HG03469 (cell line): Measurements from ENCODE around the gene PARVA.

Experiments
- ATAC-seq: cut with Tn5 transposase; IDR thresholded peaks from one replicate; pipeline ENCODE4 v1.9.1; 2021; ENCODE audit warnings: mild to moderate bottlenecking, moderate library complexity, moderate number of reproducible peaks; ENCODE audit not compliant: unreplicated experiment

The PARVA gene

GRCh38 chr11:12403122-12403996, 26.0 kb downstream of the PARVA start:
- no peak for ATAC-seq

GRCh38 chr11:12403997-12404350, 26.6 kb downstream of the PARVA start:
- ATAC-seq = no peak

DNA sequence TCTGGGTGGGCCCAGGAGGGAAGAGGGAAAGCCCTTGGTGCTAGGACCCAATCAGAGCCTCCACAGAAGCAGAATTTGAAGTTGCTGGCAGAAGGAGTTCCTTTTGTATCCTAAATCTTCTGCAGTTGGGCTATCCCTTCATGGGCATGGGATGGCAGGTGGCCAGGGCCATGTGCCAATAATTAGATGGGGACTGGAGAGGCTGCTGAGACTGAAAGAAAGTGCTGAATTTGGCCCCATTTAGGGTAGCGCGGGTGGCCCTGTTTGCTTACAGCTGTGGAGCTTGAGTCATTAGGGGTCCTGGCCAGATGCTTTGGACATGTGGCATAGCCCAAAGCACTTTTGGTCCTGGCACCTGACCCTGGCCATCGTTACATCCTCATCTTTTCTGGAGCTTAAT, 27.1 kb downstream of the PARVA start:
- ATAC-seq = no peak

GRCh38 chr11:12408156-12408770, 30.9 kb downstream of the PARVA start:
- ATAC-seq = no peak

- no peak for ATAC-seq
Observed at GRCh38 chr11:12409621-12410005, 32.2 kb downstream of the PARVA start.

GRCh38 chr11:12410006-12410728, 32.8 kb downstream of the PARVA start:
- no peak for ATAC-seq

DNA sequence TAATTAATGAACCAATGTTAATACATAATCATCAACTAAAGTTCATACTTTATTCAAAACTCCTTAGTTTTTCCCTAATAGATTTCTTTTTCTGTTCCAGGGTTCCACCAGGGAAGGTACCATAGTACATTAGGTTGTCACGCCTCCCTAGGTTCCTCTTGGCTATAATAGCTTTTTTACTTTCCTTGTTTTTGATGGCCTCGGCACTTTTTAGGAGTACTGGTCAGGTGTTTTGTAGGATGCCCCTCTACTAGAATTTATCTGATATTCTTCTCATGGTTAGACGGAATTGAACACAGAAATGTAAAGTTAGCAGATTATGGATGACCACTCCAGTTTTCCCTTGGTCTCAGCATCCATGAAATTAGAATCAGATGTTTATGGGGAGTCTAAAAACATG, 34.0 kb downstream of the PARVA start:
- no peak for ATAC-seq

- ATAC-seq = no peak
Observed at GRCh38 chr11:12411806-12412727, 34.7 kb downstream of the PARVA start.

DNA sequence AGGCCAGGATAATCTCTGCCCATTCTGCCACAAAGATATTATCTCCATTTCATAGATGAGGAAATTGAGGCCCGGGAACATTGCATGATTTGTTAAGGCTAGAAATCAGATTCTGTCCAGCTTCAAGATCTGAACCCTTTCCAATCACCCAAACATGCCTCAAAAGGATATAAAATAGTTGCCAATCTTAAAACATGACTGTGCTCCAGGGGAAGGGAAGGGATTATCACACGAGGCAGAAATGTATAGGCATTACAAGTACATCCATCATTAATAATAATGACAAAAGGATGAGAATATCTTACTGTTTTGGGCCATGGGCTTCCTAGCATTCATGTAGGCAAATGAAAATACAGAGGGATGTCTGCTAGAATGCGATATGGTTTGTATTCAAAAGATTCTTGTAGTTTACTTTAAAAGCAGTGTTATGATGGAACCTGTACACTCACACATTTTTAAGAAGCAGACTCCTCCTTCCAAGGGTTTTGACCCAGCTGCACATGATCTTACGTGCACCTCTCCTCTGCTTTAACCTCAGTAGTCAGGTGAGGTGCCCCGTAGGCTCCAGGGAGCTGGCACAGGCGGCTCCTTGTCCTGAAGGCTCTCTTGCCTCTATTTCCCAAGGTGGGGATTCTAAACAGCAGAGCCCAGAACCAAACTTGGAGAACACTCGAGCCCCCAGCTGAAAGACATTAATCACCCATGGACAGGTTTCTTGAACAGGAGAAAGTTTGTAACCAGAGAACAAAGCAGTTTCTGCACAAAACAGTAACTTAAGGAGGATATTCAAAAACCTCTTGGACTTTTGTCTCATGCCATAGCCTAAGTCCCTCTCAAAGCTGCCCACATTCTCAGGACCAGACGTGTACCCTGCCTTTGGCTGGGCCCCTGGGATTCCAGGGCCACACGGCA, 36.0 kb downstream of the PARVA start:
- no peak for ATAC-seq

DNA sequence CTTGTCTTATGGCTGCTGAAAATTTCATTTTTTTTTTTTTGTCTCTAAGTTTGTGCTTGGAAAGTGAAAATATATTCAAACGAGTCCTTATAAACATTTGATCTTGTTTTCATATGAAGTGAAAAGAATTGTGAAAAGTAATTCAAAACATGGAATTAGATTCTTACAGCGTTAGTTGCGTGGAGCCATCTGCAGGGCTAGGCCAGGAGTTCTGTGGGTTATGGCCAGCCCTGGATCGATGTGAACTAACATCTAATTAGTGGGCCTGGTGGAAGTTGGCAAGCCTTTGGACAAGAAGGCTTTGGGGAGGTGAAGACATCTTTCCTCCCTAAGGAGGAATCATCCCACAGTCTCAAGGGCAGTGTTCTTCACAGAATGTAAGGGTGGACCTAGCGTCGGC, 37.2 kb downstream of the PARVA start:
- ATAC-seq = no peak

GRCh38 chr11:12415342-12415966, 38.1 kb downstream of the PARVA start:
- no peak for ATAC-seq

DNA sequence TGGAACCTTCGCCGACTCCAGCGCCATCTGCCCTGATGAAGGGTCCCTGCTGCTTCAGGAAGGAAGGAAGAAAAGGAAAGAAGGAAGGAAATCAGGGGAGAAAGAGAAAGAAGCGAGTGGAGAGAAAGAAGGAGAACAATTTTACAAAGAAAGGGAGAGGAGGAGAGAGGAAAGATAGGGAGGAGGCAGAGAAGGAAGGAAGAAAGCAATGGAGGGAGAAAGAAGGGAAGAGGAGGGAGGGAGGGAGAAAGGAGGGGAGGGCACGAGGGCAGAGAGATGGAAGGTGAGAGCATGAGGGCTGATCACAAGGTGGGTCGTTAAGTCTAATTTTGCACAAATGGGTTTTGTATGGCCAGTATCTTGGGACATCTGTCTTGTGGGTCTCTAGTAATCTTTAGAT, 39.2 kb downstream of the PARVA start:
- ATAC-seq = no peak

DNA sequence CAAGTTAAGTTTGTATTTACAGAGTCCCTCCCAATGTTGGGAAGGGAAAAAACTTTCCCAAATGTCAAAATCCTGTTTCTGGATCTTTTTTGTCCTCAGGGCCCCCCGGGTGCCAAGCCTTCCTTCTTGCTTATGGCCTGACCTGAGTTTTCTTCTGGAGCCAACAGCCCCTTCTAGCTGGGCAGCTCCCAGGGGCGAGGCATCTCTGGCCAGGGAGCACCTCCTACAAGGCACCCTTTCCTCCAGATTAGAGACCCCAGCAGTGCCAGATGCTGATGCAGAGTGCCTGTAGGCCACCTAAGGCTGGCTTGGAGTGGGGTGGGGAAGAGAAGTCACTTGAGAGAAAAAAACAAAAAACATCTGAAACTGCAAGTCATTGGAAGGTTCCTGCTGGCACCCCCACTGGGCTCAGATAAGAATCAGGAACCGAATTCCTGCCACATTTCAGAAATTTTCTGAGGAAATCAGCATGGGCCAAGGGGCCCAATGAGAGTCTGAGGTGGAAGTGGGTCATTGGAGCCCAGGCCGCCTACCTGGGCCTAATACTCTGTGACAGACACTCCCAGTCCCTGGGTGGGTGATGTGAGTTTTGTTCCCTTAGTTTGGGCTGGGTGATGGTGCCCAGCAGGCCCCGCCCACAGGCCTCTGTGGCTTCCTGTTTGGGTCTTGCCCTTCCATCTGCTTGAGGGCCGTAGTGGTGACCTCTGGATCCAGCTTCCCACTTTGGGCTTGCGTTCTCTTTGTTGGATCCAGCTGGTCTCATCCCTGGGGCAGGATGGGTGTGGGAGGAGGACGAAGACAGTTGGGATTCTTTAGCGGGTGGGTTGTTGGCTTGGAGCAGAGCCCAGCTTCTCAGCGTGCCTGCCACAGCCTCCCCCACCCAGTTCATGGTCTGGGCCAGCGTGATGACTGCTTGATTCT, 40.6 kb downstream of the PARVA start:
- ATAC-seq = no peak

DNA sequence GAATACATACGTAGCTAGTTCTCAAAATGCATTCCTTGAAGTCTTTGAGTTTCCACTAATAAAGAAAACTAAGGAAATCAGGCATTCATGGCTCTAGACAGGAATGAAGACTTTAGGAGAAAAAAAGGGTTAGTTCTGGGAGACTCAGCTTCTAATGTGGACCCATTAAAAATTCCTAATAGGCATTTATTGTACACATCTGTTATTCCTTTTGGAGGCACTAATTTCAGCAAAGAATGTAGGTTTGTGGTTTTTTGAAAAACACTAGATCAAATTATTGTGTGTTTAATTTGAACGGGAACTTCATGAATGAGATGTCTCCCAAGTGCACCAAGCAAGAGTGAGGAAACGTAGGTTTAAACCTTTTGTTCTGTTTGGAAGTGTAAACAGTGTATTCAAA, 42.7 kb downstream of the PARVA start:
- no peak for ATAC-seq

- no peak for ATAC-seq
Observed at GRCh38 chr11:12420706-12421105, 43.3 kb downstream of the PARVA start.

DNA sequence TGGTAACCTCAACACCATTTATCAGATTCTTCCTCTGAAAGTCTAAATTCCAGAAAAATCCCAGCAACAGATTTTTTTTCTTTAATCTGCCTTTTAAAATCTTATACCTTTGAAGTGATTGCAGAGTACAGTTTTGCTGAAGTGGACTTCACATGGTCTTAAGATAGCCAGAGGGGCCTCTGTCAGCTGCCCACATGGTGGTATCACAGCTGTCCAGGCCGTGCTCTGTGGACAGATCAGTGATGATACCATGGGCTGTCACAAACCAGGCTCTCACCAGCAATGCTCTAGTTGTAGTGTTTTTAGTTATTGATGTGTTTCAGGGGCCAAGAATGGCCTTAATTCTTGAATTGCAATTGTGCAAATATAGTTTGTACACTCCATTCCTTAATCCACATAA, 44.0 kb downstream of the PARVA start:
- ATAC-seq = no peak

- ATAC-seq = no peak
Observed at GRCh38 chr11:12426176-12426575, 48.8 kb downstream of the PARVA start.

- no peak for ATAC-seq
Observed at GRCh38 chr11:12429155-12429554, 51.8 kb downstream of the PARVA start.
